GM23338 (cell line): ENCODE results near the gene HNRNPR. TPM values are rescaled to one million over a fixed set of nuclear protein-coding genes. Genes with fewer than 3 reads are reported as not detected.
"Not testable (repeated sequence)": the region's sequence is repeated elsewhere in the genome, so short reads cannot be mapped to it uniquely, and the experiment has no call there.

Experiments
- ATAC-seq: fragments of 200-7000 bp; cut with Tn5 transposase; 3 replicates; pipeline ENCODE4 v1.9.1; 2020
- DNase-seq: peaks from one replicate; pipeline ENCODE4 v3.0.0-alpha.2; 2015; ENCODE audit warnings: low spot score
- H2AFZ ChIP-seq: fragments of 200-600 bp; sonication (generic); 2 replicates; pipeline ENCODE4 v1.8.0; 2016; ENCODE audit warnings: antibody characterized with exemption, mild to moderate bottlenecking, moderate library complexity
- H3F3A ChIP-seq: fragments of 200-600 bp; sonication (generic); replicated peaks from 2 replicates; pipeline ENCODE4 v1.8.0; 2017; ENCODE audit warnings: antibody characterized with exemption, mixed run types, low read depth
- H3K27ac ChIP-seq: fragments of 200-600 bp; sonication (generic); 2 replicates; pipeline ENCODE4 v1.6.1; 2016; ENCODE audit warnings: low read depth
- H3K27me3 ChIP-seq: fragments of 200-600 bp; sonication (generic); 2 replicates; pipeline ENCODE4 v1.8.0; 2016; ENCODE audit warnings: mild to moderate bottlenecking, mixed run types, moderate library complexity; ENCODE audit not compliant: insufficient read depth
- H3K36me3 ChIP-seq: fragments of 200-600 bp; sonication (generic); 2 replicates; pipeline ENCODE4 v1.8.0; 2016; ENCODE audit warnings: mild to moderate bottlenecking; ENCODE audit not compliant: insufficient read depth
- H3K4me1 ChIP-seq: fragments of 200-600 bp; sonication (generic); 2 replicates; pipeline ENCODE4 v1.8.0; 2016; ENCODE audit warnings: mild to moderate bottlenecking, moderate library complexity; ENCODE audit not compliant: insufficient read depth
- H3K4me2 ChIP-seq: fragments of 200-600 bp; sonication (generic); 2 replicates; pipeline ENCODE4 v1.7.1; 2017; ENCODE audit warnings: mixed run types
- H3K4me3 ChIP-seq: fragments of 200-600 bp; sonication (generic); 2 replicates; pipeline ENCODE4 v1.6.1; 2016; ENCODE audit warnings: mixed run types
- H3K79me2 ChIP-seq: fragments of 200-600 bp; sonication (generic); replicated peaks from 2 replicates; pipeline ENCODE4 v1.8.0; 2017; ENCODE audit warnings: mild to moderate bottlenecking; ENCODE audit not compliant: insufficient read depth
- H3K9me2 ChIP-seq: fragments of 200-600 bp; sonication (generic); 2 replicates; pipeline ENCODE4 v1.8.0; 2017; ENCODE audit not compliant: insufficient read depth
- H4K20me1 ChIP-seq: fragments of 200-600 bp; sonication (generic); replicated peaks from 2 replicates; pipeline ENCODE4 v1.8.0; 2017; ENCODE audit warnings: mild to moderate bottlenecking; ENCODE audit not compliant: insufficient read depth
- H3K27ac Mint-ChIP-seq: 2 replicates; pipeline ENCODE4 v1.8.0; 2020; ENCODE audit warnings: inconsistent platforms, mild to moderate bottlenecking, moderate library complexity, mixed read lengths
- H3K27me3 Mint-ChIP-seq: 3 replicates; pipeline ENCODE4 v1.8.0; 2022; ENCODE audit warnings: low read depth, mild to moderate bottlenecking, moderate library complexity, mixed read lengths, inconsistent platforms; ENCODE audit not compliant: insufficient read depth, poor library complexity
- H3K36me3 Mint-ChIP-seq: 3 replicates; pipeline ENCODE4 v1.8.0; 2021; ENCODE audit warnings: low read depth, mild to moderate bottlenecking, inconsistent platforms, moderate library complexity, mixed read lengths
- H3K4me1 Mint-ChIP-seq: 3 replicates; pipeline ENCODE4 v1.8.0; 2020; ENCODE audit warnings: mild to moderate bottlenecking, inconsistent platforms, mixed read lengths
- H3K4me3 Mint-ChIP-seq: 3 replicates; pipeline ENCODE4 v1.8.0; 2021; ENCODE audit warnings: moderate library complexity, mild to moderate bottlenecking, inconsistent platforms, mixed read lengths
- H3K9me3 Mint-ChIP-seq: 3 replicates; pipeline ENCODE4 v1.8.0; 2020; ENCODE audit warnings: moderate library complexity, mild to moderate bottlenecking, inconsistent platforms, mixed read lengths
- ETS1 ChIP-seq: IDR thresholded peaks from 2 replicates; pipeline ENCODE4 v1.6.1; 2016; ENCODE audit warnings: antibody characterized with exemption
- EZH2phosphoT487 ChIP-seq: fragments of 200-600 bp; sonication (generic); IDR thresholded peaks from one replicate; pipeline ENCODE4 v1.8.1; 2018; ENCODE audit warnings: antibody characterized with exemption; ENCODE audit not compliant: unreplicated experiment
- JUNB ChIP-seq: IDR thresholded peaks from one replicate; pipeline ENCODE4 v1.6.1; 2016; ENCODE audit warnings: antibody characterized with exemption; ENCODE audit not compliant: unreplicated experiment
- NANOG ChIP-seq: IDR thresholded peaks from 2 replicates; pipeline ENCODE4 v1.6.1; 2016; ENCODE audit warnings: antibody characterized with exemption, borderline replicate concordance
- ZNF114 ChIP-seq: fragments of 250-450 bp; sonication (Bioruptor Pico); IDR thresholded peaks from 2 replicates; pipeline ENCODE4 v1.5.0; 2020; ENCODE audit warnings: mild to moderate bottlenecking, moderate library complexity
- ZNF331 ChIP-seq: fragments of 250-450 bp; sonication (Bioruptor Pico); IDR thresholded peaks from 2 replicates; pipeline ENCODE4 v1.5.0; 2020; ENCODE audit warnings: low read depth, mild to moderate bottlenecking, moderate library complexity
- ZNF462 ChIP-seq: fragments of 250-450 bp; sonication (Bioruptor Pico); IDR thresholded peaks from 2 replicates; pipeline ENCODE4 v1.5.0; 2020; ENCODE audit warnings: mild to moderate bottlenecking, moderate library complexity
- polyA plus RNA-seq: library from polyadenylated mRNA; unstranded; fragments of >200 nt; fragmentation: Nextera tagmentation; extraction: Ambion mirVana; gene quantifications from 2 replicates; pipeline ENCODE4 v1.2.1, GENCODE V29; 2016
- total RNA-seq: library from RNA; depleted of rRNA; stranded (reverse); fragments of >200 nt; shearing (Covaris generic); gene quantifications from 2 replicates; pipeline ENCODE4 v1.2.3, GENCODE V29; 2014
- TF ChIP-seq, protein P1 (sequence below), 2 experiments: fragments of 200-600 bp in 1 of 2; sonication (generic) in 1 of 2; conservative IDR thresholded peaks; 2 replicates each; pipeline versions ENCODE4 v1.5.1 to v1.6.1; 2016 to 2017; ENCODE audit warnings: antibody characterized with exemption in 2 of 2, low read depth in 2 of 2, mild to moderate bottlenecking in 2 of 2, moderate library complexity in 1 of 2
- TF ChIP-seq, protein P2 (sequence below): IDR thresholded peaks from one replicate; pipeline ENCODE4 v1.6.1; 2018; ENCODE audit warnings: antibody characterized with exemption; ENCODE audit not compliant: unreplicated experiment

The HNRNPR gene
- total and polyA plus RNA-seq, 2 experiments from 2014 or later = 147 to 200 TPM

DNA sequence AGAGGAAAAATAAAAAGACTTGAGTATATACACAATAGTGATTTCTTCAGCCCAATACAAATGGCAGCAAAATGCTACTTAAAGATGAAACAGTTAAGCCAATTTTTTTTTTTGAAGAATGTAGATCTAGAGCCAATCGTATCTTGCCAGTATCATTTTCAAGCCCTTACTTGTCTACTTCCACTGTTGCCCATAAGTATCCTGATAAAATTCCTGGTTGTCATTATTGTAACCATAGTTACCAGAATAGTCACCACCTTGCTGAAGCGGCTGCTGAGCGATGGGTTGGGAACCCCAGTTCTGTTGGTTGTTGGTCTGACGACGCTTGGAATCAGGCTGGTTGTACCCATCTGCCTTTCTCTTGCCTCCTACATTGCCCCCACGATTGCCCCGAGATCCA lies 33.8 kb downstream of the HNRNPR start:
- not testable (repeated sequence) for H3K4me3 ChIP-seq, H3K9me2 ChIP-seq, H2AFZ ChIP-seq, H3K79me2 ChIP-seq, H3K4me3 Mint-ChIP-seq, ATAC-seq, H3F3A ChIP-seq, H3K27me3 ChIP-seq, H3K9me3 Mint-ChIP-seq, H3K27me3 Mint-ChIP-seq
- peak; percentile 16 for DNase-seq
- Histone ChIP-seq H3K4me2 (0 out of 2 replicates have a peak overlapping the region, but pooled peaks have one; percentile 6), H3K36me3 (peaks cover 13% of the 10 kb centered on the region; the same call in 1 of the 2 replicates), H3K27ac (peak overlapping the region; percentile 15; the same call in 1 of the 2 replicates), H3K4me1 (peaks cover 18% of the 10 kb centered on the region), H4K20me1 (peaks cover 15% of the 10 kb centered on the region)
- Mint-ChIP-seq H3K36me3 (peaks cover 47% of the 10 kb centered on the region), H3K27ac (peak overlapping the region; percentile 49; the same call in 1 of the 2 replicates), H3K4me1 (peaks cover 31% of the 10 kb centered on the region)

- ATAC-seq = no peak
- no peak overlapping the region for H3K27ac Mint-ChIP-seq
- DNase-seq = no peak
- TF ChIP-seq ZNF462 (CRISPR knock-in tag) (no peak), ZNF114 (CRISPR knock-in tag) (no peak), JUNB (no peak), EZH2phosphoT487 (no peak), ZNF331 (CRISPR knock-in tag) (no peak), NANOG (no peak), ETS1 (no peak)
- TF ChIP-seq, protein P1, sequence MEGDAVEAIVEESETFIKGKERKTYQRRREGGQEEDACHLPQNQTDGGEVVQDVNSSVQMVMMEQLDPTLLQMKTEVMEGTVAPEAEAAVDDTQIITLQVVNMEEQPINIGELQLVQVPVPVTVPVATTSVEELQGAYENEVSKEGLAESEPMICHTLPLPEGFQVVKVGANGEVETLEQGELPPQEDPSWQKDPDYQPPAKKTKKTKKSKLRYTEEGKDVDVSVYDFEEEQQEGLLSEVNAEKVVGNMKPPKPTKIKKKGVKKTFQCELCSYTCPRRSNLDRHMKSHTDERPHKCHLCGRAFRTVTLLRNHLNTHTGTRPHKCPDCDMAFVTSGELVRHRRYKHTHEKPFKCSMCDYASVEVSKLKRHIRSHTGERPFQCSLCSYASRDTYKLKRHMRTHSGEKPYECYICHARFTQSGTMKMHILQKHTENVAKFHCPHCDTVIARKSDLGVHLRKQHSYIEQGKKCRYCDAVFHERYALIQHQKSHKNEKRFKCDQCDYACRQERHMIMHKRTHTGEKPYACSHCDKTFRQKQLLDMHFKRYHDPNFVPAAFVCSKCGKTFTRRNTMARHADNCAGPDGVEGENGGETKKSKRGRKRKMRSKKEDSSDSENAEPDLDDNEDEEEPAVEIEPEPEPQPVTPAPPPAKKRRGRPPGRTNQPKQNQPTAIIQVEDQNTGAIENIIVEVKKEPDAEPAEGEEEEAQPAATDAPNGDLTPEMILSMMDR (conservative IDR thresholded peaks at IDR 0.05; ENCODE audit: low read depth in 2 of 2) = no peak
- TF ChIP-seq, protein P2, sequence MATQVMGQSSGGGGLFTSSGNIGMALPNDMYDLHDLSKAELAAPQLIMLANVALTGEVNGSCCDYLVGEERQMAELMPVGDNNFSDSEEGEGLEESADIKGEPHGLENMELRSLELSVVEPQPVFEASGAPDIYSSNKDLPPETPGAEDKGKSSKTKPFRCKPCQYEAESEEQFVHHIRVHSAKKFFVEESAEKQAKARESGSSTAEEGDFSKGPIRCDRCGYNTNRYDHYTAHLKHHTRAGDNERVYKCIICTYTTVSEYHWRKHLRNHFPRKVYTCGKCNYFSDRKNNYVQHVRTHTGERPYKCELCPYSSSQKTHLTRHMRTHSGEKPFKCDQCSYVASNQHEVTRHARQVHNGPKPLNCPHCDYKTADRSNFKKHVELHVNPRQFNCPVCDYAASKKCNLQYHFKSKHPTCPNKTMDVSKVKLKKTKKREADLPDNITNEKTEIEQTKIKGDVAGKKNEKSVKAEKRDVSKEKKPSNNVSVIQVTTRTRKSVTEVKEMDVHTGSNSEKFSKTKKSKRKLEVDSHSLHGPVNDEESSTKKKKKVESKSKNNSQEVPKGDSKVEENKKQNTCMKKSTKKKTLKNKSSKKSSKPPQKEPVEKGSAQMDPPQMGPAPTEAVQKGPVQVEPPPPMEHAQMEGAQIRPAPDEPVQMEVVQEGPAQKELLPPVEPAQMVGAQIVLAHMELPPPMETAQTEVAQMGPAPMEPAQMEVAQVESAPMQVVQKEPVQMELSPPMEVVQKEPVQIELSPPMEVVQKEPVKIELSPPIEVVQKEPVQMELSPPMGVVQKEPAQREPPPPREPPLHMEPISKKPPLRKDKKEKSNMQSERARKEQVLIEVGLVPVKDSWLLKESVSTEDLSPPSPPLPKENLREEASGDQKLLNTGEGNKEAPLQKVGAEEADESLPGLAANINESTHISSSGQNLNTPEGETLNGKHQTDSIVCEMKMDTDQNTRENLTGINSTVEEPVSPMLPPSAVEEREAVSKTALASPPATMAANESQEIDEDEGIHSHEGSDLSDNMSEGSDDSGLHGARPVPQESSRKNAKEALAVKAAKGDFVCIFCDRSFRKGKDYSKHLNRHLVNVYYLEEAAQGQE = no peak
Observed at GRCh38 chr1:23304140-23304620, 39.9 kb downstream of the HNRNPR start.

More at GRCh38 chr1:23304140-23304620, 39.9 kb downstream of the HNRNPR start:
- H3F3A ChIP-seq = no peaks in the 10 kb centered on the region
- Mint-ChIP-seq H3K4me3 (no peak overlapping the region), H3K9me3 (no peaks in the 10 kb centered on the region), H3K36me3 (peaks cover 39% of the 10 kb centered on the region; the same call in 2 of the 3 replicates), H3K27me3 (no peaks in the 10 kb centered on the region), H3K4me1 (peaks cover 13% of the 10 kb centered on the region)
- no peak overlapping the region for H3K4me3 ChIP-seq
- H3K79me2 ChIP-seq = no peaks in the 10 kb centered on the region
- H4K20me1 ChIP-seq = no peaks in the 10 kb centered on the region; the same call in 1 of the 2 replicates
- H3K9me2 ChIP-seq = no peaks in the 10 kb centered on the region
- no peaks in the 10 kb centered on the region for H3K27me3 ChIP-seq
- peaks cover 11% of the 10 kb centered on the region; the same call in 1 of the 2 replicates for H3K36me3 ChIP-seq
- no peak overlapping the region for H2AFZ ChIP-seq
- no peak overlapping the region for H3K27ac ChIP-seq
- H3K4me1 ChIP-seq = peaks cover 8% of the 10 kb centered on the region
- no peak overlapping the region for H3K4me2 ChIP-seq
